GM18858 (cell line): ENCODE data around the gene STK32B.
"Not testable (repeated sequence)": the region's sequence is repeated elsewhere in the genome, so short reads cannot be mapped to it uniquely, and the experiment has no call there.

Experiments used
- ATAC-seq: cut with Tn5 transposase; IDR thresholded peaks from one replicate; pipeline ENCODE4 v1.9.1; 2021; ENCODE audit not compliant: unreplicated experiment

The STK32B gene

GRCh38 chr4:5203309-5203992 lies 152.2 kb downstream of the STK32B start:
- ATAC-seq: no peak

DNA sequence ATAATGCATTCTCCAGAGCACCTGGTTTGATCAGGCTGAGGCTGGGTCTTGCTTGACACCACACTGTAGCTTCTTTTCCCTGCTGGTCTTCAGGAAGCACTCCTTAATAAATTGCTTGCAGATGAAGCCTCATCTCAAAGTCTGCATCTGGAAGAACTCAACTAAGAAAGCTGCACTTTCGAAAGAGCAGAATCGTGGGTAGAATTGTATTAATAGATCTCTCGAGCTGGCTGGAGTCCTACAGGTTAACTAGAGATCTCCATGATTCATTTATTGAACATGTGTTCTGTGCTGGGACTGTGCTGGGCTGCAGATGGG lies 152.7 kb downstream of the STK32B start:
- ATAC-seq: no peak

DNA sequence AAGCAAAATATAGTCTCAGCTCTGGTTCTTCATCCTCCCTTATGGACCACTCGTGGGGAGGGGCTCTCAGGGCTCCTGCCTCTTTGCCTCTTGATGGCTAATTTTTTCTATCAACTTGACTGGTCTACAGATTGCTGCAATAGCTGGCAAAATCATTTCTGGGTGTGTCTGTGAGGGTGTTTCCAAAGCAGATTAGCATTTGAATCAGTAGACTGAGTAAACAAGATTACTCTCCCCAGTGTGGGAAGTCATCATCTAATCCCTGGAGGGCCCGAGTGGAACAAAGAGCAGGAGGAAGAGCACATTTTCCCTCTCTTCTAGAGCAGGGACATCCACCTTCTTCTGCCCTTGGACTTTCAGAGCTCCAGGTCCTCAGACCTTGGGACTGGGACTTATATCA lies 153.5 kb downstream of the STK32B start:
- ATAC-seq: no peak

GRCh38 chr4:5206016-5206790 lies 154.9 kb downstream of the STK32B start:
- ATAC-seq: no peak

GRCh38 chr4:5209862-5210261 lies 158.6 kb downstream of the STK32B start:
- ATAC-seq: no peak

GRCh38 chr4:5211282-5211839 lies 160.1 kb downstream of the STK32B start:
- ATAC-seq: no peak

DNA sequence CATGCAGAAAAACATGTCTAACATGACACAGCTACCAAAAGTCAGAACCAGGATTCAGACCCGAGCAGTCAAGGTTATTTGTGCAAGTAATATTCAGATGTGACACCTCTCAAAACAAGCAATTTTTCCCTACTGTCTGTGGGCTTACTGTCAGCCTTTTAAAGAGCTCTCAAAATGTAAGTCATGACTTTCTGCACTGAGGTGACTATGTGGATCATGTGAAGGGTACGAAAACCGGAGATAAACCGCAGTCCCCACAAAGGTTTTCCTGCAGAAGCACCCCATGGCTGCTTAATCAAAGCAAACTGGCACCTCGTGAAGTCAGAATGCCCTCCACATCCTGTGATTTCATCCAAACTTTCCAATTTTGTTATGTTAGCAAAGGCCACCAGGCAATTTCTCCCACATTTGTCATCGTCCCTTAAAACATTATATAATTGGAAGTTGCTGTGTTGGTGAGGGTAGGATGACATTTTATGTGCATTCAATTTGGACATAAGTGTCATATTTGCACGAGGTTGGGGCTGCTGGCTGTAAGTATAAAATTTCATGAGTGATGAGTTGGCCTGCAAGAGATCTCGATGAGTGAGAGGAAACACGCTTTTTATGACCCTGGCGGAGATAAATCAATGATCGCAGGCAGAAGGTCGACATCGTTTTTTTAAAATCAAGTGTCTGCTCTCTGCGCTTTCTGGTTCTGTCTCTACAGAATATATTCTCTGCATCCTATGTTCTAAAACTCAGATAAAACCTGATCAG lies 161.2 kb downstream of the STK32B start:
- no peak for ATAC-seq

- no peak for ATAC-seq
Measured at GRCh38 chr4:5213087-5213595, 161.9 kb downstream of the STK32B start.

GRCh38 chr4:5215321-5215720 lies 164.0 kb downstream of the STK32B start:
- no peak for ATAC-seq

DNA sequence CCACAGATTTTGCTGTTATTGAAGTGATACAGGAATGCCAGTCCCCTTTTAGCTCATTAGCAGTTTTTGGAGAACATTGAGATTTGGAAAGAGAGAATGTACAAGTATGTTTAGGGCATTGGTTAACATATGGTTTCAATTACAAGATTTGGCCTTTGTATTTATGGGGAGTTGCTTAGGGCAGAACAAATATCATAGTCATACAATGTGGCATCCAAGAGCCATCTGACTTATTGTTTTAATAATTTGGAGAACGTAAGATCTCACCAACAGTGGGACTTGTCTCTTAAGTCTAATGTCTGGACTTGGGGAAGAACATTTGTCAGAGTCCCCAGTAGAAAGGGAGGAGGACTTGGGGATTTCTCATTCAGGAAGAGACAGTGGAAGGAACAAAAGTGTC lies 166.1 kb downstream of the STK32B start:
- no peak for ATAC-seq

- ATAC-seq: no peak
Measured at GRCh38 chr4:5218376-5219069, 167.2 kb downstream of the STK32B start.

DNA sequence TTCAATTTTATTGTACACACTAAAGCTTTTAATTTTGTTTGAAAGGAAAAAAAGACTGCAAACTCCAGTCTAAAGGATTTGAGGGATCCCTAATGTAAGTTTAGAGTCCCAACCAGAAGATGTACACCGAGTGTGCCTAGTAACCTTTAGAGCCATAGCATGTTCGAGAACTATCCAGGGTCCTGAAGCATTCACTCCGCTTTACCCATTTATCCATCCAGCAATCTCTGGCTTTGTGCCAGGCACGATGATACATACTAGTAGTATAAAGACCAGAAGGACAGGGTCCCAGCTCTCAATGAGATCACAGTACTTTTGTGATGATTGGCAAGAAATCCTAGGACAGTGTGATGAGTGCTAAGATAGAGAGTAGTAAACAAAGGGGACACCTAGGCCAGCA lies 168.7 kb downstream of the STK32B start:
- no peak for ATAC-seq

GRCh38 chr4:5222047-5222446 lies 170.8 kb downstream of the STK32B start:
- ATAC-seq: no peak

GRCh38 chr4:5222951-5223350 lies 171.7 kb downstream of the STK32B start:
- ATAC-seq: no peak

DNA sequence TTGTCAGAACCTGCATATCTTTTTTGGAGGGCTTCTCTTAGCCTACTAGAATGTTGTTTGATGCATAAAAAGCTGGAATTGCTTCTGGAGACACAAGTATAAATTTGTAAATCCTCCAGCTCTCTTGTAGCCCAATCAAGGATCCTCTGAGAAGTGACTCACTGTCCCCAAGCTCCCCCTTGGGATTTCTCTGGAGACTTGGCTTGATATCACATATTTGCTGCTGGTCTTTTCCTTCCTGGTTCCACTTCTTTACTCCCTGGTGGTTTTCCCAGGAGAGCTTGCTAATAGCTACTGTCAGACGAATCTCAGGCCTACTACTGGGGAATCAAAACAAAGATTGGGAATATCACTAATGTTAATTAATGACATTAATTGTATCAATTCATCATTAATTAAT lies 173.1 kb downstream of the STK32B start:
- no peak for ATAC-seq

GRCh38 chr4:5232549-5232948 lies 181.3 kb downstream of the STK32B start:
- ATAC-seq: no peak

GRCh38 chr4:5237086-5237660 lies 185.9 kb downstream of the STK32B start:
- no peak for ATAC-seq

GRCh38 chr4:5238173-5238572 lies 186.9 kb downstream of the STK32B start:
- ATAC-seq: no peak

GRCh38 chr4:5247061-5247460 lies 195.8 kb downstream of the STK32B start:
- not testable (repeated sequence) for ATAC-seq

DNA sequence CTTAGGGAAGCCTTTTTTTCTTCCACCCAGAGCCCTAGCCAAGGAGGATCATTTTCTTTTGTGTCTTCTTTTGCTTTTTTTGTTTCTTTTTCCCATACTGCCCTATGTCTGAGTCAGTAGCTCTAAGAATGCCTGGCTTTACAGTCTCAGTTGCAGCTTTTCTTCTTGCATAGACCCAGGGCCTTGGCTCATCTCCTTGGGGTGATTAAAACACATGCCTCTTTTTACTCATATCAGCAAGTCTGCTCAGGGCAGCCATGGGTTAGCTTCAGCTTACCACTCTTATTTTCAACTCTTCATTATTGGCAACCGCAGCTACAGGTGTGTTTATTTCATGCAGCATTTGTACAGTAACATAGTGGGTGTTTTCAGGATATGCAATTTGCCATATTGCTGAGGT lies 196.5 kb downstream of the STK32B start:
- ATAC-seq: no peak

DNA sequence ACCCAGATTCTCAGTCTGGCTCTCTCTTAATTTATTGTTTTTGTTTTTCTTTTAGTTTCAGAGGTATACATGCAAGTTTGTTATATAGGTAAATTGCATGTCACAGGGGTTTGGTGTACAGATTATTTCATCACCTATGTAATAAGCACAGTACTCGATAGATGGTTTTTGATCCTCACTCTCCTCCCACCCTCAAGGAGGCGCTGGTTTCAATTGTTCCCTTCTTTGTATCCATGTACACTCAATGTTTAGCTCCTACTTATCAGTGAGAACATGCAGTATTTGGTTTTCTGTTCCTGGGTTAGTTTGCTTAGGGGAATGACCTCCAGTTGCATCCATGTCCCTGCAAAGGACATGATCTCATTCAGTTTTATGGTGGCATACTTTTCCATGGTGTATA lies 198.4 kb downstream of the STK32B start:
- ATAC-seq: no peak
